WTC11 (cell line): ENCODE results near the gene CD6.

Experiments
- RELA ChIP-seq: sonication (generic); formaldehyde crosslinking; IDR thresholded peaks from 2 replicates; pipeline ENCODE4 v1.8.1; 2022; ENCODE audit warnings: missing genetic modification reagents, mild to moderate bottlenecking, borderline replicate concordance
- ZBTB21 ChIP-seq: sonication (generic); formaldehyde crosslinking; IDR thresholded peaks from 2 replicates; pipeline ENCODE4 v1.8.1; 2023; ENCODE audit warnings: mild to moderate bottlenecking, missing genetic modification reagents, borderline replicate concordance
- ZNF121 ChIP-seq: sonication (generic); formaldehyde crosslinking; IDR thresholded peaks from 2 replicates; pipeline ENCODE4 v1.8.0; 2023; ENCODE audit warnings: missing genetic modification reagents
- TF ChIP-seq, protein P1 (sequence below): fragments of 200-600 bp; IDR thresholded peaks from 2 replicates; pipeline ENCODE4 v1.8.0; 2022; ENCODE audit warnings: antibody characterized with exemption

DNA sequence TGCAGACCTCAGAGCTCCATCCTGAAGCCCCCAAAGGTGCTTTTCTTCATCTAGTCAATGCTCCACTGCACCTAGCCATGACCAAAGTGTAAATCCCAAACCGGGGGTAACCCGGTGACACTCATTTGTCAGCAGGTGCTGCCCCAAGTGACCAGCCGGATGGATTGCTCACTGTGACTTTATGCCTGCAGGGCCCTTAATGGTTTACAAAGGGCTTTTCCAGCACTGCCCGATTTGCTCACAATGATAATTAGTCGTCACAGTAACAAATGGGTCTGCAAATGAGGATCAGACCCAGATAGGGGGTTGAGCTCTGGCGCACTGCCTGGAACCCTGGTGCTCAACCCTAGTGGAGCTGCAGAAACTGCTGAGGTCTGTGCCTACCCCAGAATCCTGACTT, 85.1 kb downstream of the CD6 start:
- TF ChIP-seq ZBTB21 (no peak), ZNF121 (no peak), RELA (CRISPR knock-in tag) (no peak)
- TF ChIP-seq, protein P1, sequence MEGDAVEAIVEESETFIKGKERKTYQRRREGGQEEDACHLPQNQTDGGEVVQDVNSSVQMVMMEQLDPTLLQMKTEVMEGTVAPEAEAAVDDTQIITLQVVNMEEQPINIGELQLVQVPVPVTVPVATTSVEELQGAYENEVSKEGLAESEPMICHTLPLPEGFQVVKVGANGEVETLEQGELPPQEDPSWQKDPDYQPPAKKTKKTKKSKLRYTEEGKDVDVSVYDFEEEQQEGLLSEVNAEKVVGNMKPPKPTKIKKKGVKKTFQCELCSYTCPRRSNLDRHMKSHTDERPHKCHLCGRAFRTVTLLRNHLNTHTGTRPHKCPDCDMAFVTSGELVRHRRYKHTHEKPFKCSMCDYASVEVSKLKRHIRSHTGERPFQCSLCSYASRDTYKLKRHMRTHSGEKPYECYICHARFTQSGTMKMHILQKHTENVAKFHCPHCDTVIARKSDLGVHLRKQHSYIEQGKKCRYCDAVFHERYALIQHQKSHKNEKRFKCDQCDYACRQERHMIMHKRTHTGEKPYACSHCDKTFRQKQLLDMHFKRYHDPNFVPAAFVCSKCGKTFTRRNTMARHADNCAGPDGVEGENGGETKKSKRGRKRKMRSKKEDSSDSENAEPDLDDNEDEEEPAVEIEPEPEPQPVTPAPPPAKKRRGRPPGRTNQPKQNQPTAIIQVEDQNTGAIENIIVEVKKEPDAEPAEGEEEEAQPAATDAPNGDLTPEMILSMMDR = no peak
